Thymus (tissue), 11 donors: ENCODE results near the gene WNT5A. TPM values are rescaled to one million over a fixed set of nuclear protein-coding genes. Genes with fewer than 3 reads are reported as not detected.

Experiments
- DNase-seq, 9 donors: peaks; one replicate each; pipeline ENCODE4 v3.0.0-alpha.2; 2013; ENCODE audit warnings: low spot score in 9 of 9, low read depth in 6 of 9, missing footprints in 1 of 9
- H3K27ac ChIP-seq, 2 donors: one replicate each; pipeline ENCODE4 v1.5.1; 2013; ENCODE audit warnings: control low read depth in 1 of 2, low read depth in 1 of 2, low read length in 1 of 2, mild to moderate bottlenecking in 1 of 2, moderate library complexity in 1 of 2
- H3K27me3 ChIP-seq, 2 donors: one replicate each; pipeline ENCODE4 v1.5.1; 2013; ENCODE audit warnings: low read length in 1 of 2; ENCODE audit not compliant: control insufficient read depth in 2 of 2, insufficient read depth in 1 of 2
- H3K36me3 ChIP-seq, 2 donors: one replicate each; pipeline ENCODE4 v1.5.1; 2013; ENCODE audit warnings: low read length in 1 of 2, mild to moderate bottlenecking in 1 of 2, moderate library complexity in 1 of 2; ENCODE audit not compliant: control insufficient read depth in 2 of 2, insufficient read depth in 2 of 2
- H3K4me1 ChIP-seq, 2 donors: one replicate each; pipeline ENCODE4 v1.5.1; 2013; ENCODE audit warnings: low read length in 2 of 2; ENCODE audit not compliant: control insufficient read depth in 2 of 2, insufficient read depth in 2 of 2
- H3K4me3 ChIP-seq, 2 donors: one replicate each; pipeline ENCODE4 v1.5.1; 2013; ENCODE audit warnings: low read length in 2 of 2, control low read depth in 1 of 2, mild to moderate bottlenecking in 1 of 2
- H3K9me3 ChIP-seq, 2 donors: one replicate each; pipeline ENCODE4 v1.5.1; 2013; ENCODE audit warnings: low read length in 1 of 2, mild to moderate bottlenecking in 1 of 2; ENCODE audit not compliant: control insufficient read depth in 2 of 2, insufficient read depth in 1 of 2
- WGBS: extraction: QIAGEN DNeasy Blood & Tissue Kit; methylation state at CpG from one replicate; pipeline ENCODE4 v1.1.7; 2013; 5-methylcytosine and 5-hydroxymethylcytosine counted together
- polyA plus RNA-seq: library from polyadenylated mRNA; stranded (reverse); fragments of 200-250 nt; gene quantifications from one replicate; pipeline ENCODE4 v1.2.3, GENCODE V29; 2013
- total RNA-seq: library from RNA; stranded (reverse); fragments of 120-200 nt; gene quantifications from one replicate; pipeline ENCODE4 v1.2.4, GENCODE V29; 2013
- donor health status: healthy.

The WNT5A gene
- total and polyA plus RNA-seq, 2 donors: 2.9 to 5.5 TPM

DNA sequence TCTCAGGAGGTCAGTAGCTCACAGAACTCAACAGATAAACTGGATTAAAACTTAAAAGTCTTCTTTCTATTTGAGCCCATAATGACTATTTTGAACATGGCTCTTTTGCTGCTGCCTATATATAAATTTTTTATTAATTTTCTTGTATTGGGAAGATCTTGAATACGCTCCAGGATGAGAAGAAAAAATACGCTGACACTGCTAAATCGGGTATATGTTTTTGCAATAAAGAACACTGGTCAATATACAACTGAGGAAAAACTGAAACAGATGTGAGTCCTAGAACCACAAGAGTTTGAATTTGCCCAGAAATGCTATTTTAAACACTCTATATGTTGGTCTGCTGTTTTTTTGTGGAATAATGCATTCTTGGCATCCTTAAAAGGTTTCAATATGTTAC lies 20.6 kb downstream of the WNT5A start:
- DNase-seq: no peak
- Histone ChIP-seq H3K36me3 (no peaks in the 10 kb centered on the region), H3K4me3 (no peak overlapping the region), H3K27ac (no peak overlapping the region), H3K9me3 (no peaks in the 10 kb centered on the region), H3K27me3 (peaks cover 0 to 2% of the 10 kb centered on the region in 2 donors), H3K4me1 (no peaks in the 10 kb centered on the region)
- WGBS: 96% methylated on average over 3 of the region's 3 CpGs

DNA sequence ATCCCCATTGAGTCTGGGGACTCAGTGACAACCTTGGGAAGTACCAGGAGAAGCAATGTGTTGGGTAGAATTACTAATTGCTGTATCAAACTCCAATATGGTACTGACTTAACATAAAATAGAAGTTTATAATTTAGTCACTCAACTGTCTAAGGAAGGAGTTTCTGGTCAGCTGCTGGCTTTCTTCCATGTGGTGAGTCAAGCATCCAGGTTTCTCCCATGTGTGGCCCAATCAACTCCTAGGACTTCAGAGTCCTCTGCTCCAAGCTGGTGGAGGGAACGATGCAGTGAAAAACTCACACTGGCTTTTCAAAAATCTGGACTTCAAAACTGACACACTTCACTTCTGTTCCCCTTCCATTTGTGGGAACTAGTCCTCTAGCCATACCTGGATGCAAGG lies 25.2 kb downstream of the WNT5A start:
- Histone ChIP-seq H3K4me3 (no peak overlapping the region), H3K36me3 (no peaks in the 10 kb centered on the region), H3K9me3 (no peaks in the 10 kb centered on the region), H3K27me3 (peaks cover 0 to 2% of the 10 kb centered on the region in 2 donors), H3K27ac (no peak overlapping the region), H3K4me1 (no peaks in the 10 kb centered on the region)
- no peak for DNase-seq
- WGBS: 91% methylated on average over 1 of the region's 1 CpG

DNA sequence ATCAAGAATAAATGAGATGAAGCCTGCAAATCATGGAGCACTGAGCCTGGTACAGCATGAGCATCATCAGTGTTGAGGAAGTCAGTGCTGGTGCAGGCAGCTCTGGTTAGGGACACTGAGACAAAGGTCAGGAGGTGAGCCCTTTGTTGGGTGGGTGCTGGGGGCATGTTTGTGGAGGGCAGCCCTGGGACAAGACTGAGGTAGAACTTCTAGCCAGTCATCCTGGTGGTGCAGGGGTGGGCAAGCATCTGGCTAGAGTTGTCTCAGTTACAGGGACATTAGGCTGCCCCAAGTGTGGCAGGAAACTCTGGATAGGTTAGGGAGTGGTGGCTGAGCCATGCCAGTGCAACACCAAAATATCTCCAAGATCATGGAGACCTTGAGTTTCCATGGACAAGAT lies 27.3 kb downstream of the WNT5A start:
- no peaks in the 10 kb centered on the region for H3K36me3 ChIP-seq
- no peak overlapping the region for H3K4me3 ChIP-seq
- no peaks in the 10 kb centered on the region for H3K9me3 ChIP-seq
- no peak for DNase-seq
- no peak overlapping the region for H3K27ac ChIP-seq
- no peaks in the 10 kb centered on the region for H3K4me1 ChIP-seq
- H3K27me3 ChIP-seq: no peaks in the 10 kb centered on the region

DNA sequence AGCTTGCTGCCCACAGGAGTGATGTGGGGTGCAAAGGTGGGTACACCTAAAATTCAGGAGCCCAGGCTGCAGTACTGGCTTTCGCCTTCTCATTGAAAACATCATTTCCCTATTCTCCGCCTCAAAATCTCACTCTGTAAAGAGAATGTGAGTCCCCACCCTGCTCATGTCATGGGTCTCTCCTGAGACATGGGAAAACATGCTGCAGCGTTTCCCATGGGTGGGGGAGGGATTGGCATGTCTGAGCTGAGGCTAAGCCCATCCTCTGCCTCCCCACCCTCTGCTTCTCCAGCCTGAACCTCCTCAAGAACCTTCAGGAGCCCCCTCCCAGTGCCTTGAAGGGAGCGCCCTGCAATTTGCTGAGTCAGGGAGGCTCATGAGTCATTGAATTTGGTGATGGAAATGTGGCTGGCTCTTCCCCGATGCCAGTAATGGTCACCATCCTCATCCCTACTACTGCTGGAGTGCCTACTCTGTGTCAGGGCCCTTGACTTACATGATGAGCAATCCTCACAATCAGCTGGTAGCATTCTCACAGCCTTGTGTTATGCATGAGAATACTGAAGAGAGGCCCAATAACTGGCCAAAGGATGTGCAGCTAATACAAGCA lies 28.8 kb downstream of the WNT5A start:
- H3K36me3 ChIP-seq: no peaks in the 10 kb centered on the region
- WGBS: 73% methylated on average over 5 of the region's 5 CpGs

DNA sequence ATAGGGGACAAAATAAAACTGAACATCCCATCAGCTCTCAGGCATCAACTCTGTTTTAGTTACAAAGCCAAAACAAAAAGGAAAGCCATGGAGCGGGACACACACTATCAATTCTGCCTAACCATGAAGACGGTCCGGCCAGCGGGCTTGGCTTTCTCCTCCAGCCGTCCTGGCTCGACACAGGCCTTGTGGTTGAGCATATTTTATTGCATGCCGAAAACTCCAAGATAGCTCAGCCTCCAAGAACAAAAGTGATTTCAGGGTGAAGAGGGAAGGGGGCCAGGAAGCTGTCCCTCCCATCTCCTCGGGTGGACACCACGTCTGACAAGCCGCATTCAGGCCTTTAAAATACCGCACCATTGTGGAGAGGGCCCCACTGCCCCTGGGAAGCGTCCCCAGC lies 31.2 kb downstream of the WNT5A start:
- H3K27me3 ChIP-seq: no peaks in the 10 kb centered on the region
- no peaks in the 10 kb centered on the region for H3K4me1 ChIP-seq
- H3K4me3 ChIP-seq: no peak overlapping the region
- no peaks in the 10 kb centered on the region for H3K36me3 ChIP-seq
- DNase-seq: no peak
- H3K27ac ChIP-seq: no peak overlapping the region
- H3K9me3 ChIP-seq: no peaks in the 10 kb centered on the region
- WGBS: 84% methylated on average over 12 of the region's 12 CpGs

More for the DNA sequence above, 28.8 kb downstream of the WNT5A start:
- Histone ChIP-seq H3K4me3 (no peak overlapping the region), H3K4me1 (no peaks in the 10 kb centered on the region), H3K9me3 (no peaks in the 10 kb centered on the region), H3K27me3 (no peaks in the 10 kb centered on the region), H3K27ac (no peak overlapping the region)
- DNase-seq: no peak

DNA sequence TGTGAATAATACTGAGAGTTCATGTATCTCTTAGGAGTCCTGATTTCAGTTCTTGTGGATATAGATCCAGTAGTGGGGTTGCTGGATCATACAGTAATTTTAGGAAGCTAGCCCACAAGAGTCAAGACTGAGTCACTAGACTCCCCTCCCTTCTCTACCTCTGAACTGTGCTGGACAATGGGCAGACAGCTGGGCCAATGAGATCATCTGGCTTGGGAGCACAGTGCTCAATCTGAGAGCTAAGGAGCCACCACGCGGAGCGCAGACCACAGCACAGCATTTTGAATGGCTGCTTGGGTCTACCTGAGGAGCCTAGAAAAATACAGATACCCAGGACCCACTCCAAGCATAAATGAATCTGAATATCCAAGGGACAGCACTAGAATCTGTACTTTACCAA lies 32.5 kb downstream of the WNT5A start:
- H3K27ac ChIP-seq: no peak overlapping the region
- no peak overlapping the region for H3K4me3 ChIP-seq
- no peak for DNase-seq
- 59% methylated on average over 3 of the region's 3 CpGs for WGBS
- H3K9me3 ChIP-seq: no peaks in the 10 kb centered on the region
- no peaks in the 10 kb centered on the region for H3K27me3 ChIP-seq
- no peaks in the 10 kb centered on the region for H3K4me1 ChIP-seq
- H3K36me3 ChIP-seq: no peaks in the 10 kb centered on the region

DNA sequence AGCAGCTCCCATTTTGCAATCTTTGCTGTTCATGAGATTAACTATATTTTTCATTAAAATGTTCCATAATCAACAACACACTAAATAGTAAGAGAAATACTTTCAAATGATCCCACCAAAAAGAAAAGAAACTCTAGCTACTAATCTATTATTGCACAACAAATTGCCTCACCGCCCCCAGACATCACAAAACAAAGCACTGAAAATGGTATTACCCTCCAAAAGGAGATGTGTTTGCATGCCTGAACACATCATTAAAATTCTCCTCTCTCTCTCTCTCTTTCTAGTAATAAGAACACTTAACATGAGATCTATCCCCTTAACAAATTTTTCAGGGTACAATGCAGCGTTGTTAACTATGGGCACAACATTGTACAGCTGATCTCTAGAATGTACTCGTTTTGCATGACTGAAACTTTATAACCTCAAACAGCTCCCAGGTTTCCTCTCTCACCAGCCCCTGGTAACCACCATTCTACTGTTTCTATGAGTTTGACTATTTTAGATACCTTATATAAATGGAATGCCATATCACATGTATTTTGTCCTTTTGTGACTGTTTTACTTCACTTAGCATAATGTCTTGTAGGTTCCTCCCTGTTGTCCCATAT lies 33.1 kb downstream of the WNT5A start:
- H3K9me3 ChIP-seq: no peaks in the 10 kb centered on the region
- no peak for DNase-seq
- no peak overlapping the region for H3K4me3 ChIP-seq
- no peaks in the 10 kb centered on the region for H3K36me3 ChIP-seq
- WGBS: 74% methylated on average over 3 of the region's 3 CpGs
- H3K4me1 ChIP-seq: no peaks in the 10 kb centered on the region
- no peak overlapping the region for H3K27ac ChIP-seq
- no peaks in the 10 kb centered on the region for H3K27me3 ChIP-seq

DNA sequence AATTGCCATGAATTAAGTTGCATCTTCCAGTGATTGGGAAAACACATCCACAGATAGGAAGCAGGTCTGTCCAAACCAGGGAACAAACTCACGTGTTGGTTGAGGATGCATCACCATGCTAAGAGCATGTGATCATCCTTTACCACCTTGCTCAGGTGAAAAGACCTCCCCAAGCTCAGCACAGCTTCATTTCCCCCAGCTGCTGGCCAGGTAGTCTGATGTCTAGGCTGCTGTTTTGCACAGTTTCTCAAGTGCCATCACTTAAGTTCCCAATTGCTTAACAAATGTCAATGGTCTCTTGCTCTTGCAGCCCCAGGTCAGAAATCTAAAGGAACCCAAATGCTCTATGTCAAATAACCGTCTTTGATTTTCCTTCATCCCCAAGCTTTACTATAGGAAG lies 34.2 kb downstream of the WNT5A start:
- Histone ChIP-seq H3K9me3 (no peaks in the 10 kb centered on the region), H3K36me3 (no peaks in the 10 kb centered on the region), H3K27ac (no peak overlapping the region), H3K4me3 (no peak overlapping the region), H3K27me3 (no peaks in the 10 kb centered on the region), H3K4me1 (no peaks in the 10 kb centered on the region)
- WGBS: 93% methylated on average over 2 of the region's 2 CpGs
- DNase-seq: no peak

DNA sequence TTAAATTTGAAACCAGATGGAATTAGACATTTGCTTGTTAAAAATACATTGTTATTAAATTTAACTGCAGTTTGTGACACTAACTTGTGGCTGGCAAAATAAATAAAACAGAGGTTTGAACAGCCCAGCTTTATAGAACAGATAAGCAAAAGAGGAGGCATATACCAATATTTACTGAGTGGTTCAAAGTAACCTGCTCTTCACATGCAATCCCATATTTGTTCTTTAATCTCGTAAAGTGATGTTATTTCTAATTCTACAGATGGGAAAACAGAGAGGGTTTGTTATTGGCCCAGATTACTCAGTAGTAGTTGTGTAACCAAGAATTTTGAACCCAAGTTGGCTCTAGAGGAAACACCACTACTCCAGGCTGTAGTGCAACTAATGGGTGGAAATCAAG lies 37.6 kb downstream of the WNT5A start:
- no peak overlapping the region for H3K27ac ChIP-seq

More for the DNA sequence above, 37.6 kb downstream of the WNT5A start:
- Histone ChIP-seq H3K27me3 (no peaks in the 10 kb centered on the region), H3K4me3 (no peak overlapping the region), H3K4me1 (no peaks in the 10 kb centered on the region), H3K9me3 (no peaks in the 10 kb centered on the region), H3K36me3 (no peaks in the 10 kb centered on the region)
- WGBS: 97% methylated on average over 1 of the region's 1 CpG
- no peak for DNase-seq
